Mesendoderm (in vitro differentiated cells): ENCODE data around the gene NCL.

Source experiments
- DNase-seq: peaks from one replicate; pipeline ENCODE4 v3.0.0; 2013
- H2AK5ac ChIP-seq: 2 replicates; pipeline ENCODE4 v1.6.1; 2013; ENCODE audit warnings: low read length, inconsistent platforms
- H2BK120ac ChIP-seq: 2 replicates; pipeline ENCODE4 v1.6.1; 2013; ENCODE audit warnings: low read depth, mild to moderate bottlenecking, low read length, moderate library complexity, mixed read lengths
- H2BK15ac ChIP-seq: replicated peaks from 2 replicates; pipeline ENCODE4 v1.6.1; 2013; ENCODE audit warnings: low read depth, mild to moderate bottlenecking, moderate library complexity
- H2BK5ac ChIP-seq: 2 replicates; pipeline ENCODE4 v1.6.1; 2013; ENCODE audit warnings: low read length, inconsistent platforms
- H3K18ac ChIP-seq: 2 replicates; pipeline ENCODE4 v1.6.1; 2013; ENCODE audit warnings: mild to moderate bottlenecking, low read length, mixed read lengths
- H3K23ac ChIP-seq: one replicate; pipeline ENCODE4 v1.6.1; 2013; ENCODE audit warnings: low read length
- H3K27ac ChIP-seq: 2 replicates; pipeline ENCODE4 v1.5.1; 2013; ENCODE audit warnings: low read depth, mild to moderate bottlenecking, inconsistent platforms, low read length, moderate library complexity
- H3K27me3 ChIP-seq: 2 replicates; pipeline ENCODE4 v1.6.1; 2013; ENCODE audit warnings: low read length, control low read depth, mild to moderate bottlenecking, inconsistent platforms; ENCODE audit not compliant: insufficient read depth, poor library complexity
- H3K36me3 ChIP-seq: 2 replicates; pipeline ENCODE4 v1.6.1; 2013; ENCODE audit warnings: low read length, inconsistent platforms; ENCODE audit not compliant: control insufficient read depth, insufficient read depth
- H3K4ac ChIP-seq: one replicate; pipeline ENCODE4 v1.6.1; 2013; ENCODE audit warnings: low read depth, mild to moderate bottlenecking, low read length, moderate library complexity
- H3K4me1 ChIP-seq: 2 replicates; pipeline ENCODE4 v1.6.1; 2013; ENCODE audit warnings: low read depth, low read length, inconsistent platforms; ENCODE audit not compliant: control insufficient read depth
- H3K4me2 ChIP-seq: 2 replicates; pipeline ENCODE4 v1.6.1; 2013; ENCODE audit warnings: low read length
- H3K4me3 ChIP-seq: 2 replicates; pipeline ENCODE4 v1.5.1; 2013; ENCODE audit warnings: mild to moderate bottlenecking, low read length
- H3K56ac ChIP-seq: one replicate; pipeline ENCODE4 v1.6.1; 2013; ENCODE audit warnings: low read length
- H3K79me1 ChIP-seq: 2 replicates; pipeline ENCODE4 v1.6.1; 2013; ENCODE audit warnings: low read length, inconsistent platforms
- H3K79me2 ChIP-seq: 2 replicates; pipeline ENCODE4 v1.6.1; 2013; ENCODE audit warnings: mild to moderate bottlenecking, low read length; ENCODE audit not compliant: control insufficient read depth, insufficient read depth
- H3K9ac ChIP-seq: 2 replicates; pipeline ENCODE4 v1.6.1; 2013; ENCODE audit warnings: low read length, inconsistent platforms
- H4K5ac ChIP-seq: one replicate; pipeline ENCODE4 v1.6.1; 2013; ENCODE audit warnings: low read length
- H4K8ac ChIP-seq: one replicate; pipeline ENCODE4 v1.6.1; 2013; ENCODE audit warnings: low read depth, mild to moderate bottlenecking, control low read depth, low read length, moderate library complexity
- WGBS: extraction: QIAGEN DNeasy Blood & Tissue Kit; methylation state at CpG from one replicate; pipeline ENCODE4 v1.1.7; 2013; ENCODE audit warnings: low lambda C conversion rate, missing lambda C conversion rate; ENCODE audit not compliant: insufficient coverage; ENCODE audit errors: extremely low coverage; 5-methylcytosine and 5-hydroxymethylcytosine counted together

The NCL gene

GRCh38 chr2:231475965-231476364, 11.7 kb upstream of the NCL start:
- no peaks in the 10 kb centered on the region for H3K4me1 ChIP-seq
- H4K8ac ChIP-seq = no peak overlapping the region
- no peaks in the 10 kb centered on the region for H3K79me2 ChIP-seq
- H2BK120ac ChIP-seq = no peak overlapping the region
- no peak overlapping the region for H4K5ac ChIP-seq
- no peaks in the 10 kb centered on the region for H3K27me3 ChIP-seq
- no peak overlapping the region for H2AK5ac ChIP-seq
- no peaks in the 10 kb centered on the region for H3K36me3 ChIP-seq
- H3K4me2 ChIP-seq = no peak overlapping the region
- H3K18ac ChIP-seq = no peak overlapping the region
- H2BK15ac ChIP-seq = no peak overlapping the region
- no peak for DNase-seq
- H3K9ac ChIP-seq = no peak overlapping the region
- no peaks in the 10 kb centered on the region for H3K79me1 ChIP-seq
- H3K4me3 ChIP-seq = no peak overlapping the region
- H3K56ac ChIP-seq = no peak overlapping the region
- no peak overlapping the region for H3K4ac ChIP-seq
- H3K27ac ChIP-seq = no peak overlapping the region
- no peak overlapping the region for H2BK5ac ChIP-seq
- no CpG with 5 or more reads among the region's 3 CpGs for WGBS
- no peak overlapping the region for H3K23ac ChIP-seq

GRCh38 chr2:231472816-231473215, 8.5 kb upstream of the NCL start:
- Histone ChIP-seq H3K18ac (no peak overlapping the region), H2BK15ac (no peak overlapping the region), H2BK120ac (no peak overlapping the region), H3K9ac (no peak overlapping the region), H3K23ac (no peak overlapping the region), H4K5ac (no peak overlapping the region), H3K4ac (no peak overlapping the region), H3K56ac (no peak overlapping the region), H3K79me1 (no peaks in the 10 kb centered on the region), H2BK5ac (no peak overlapping the region), H3K4me3 (no peak overlapping the region), H3K27ac (no peak overlapping the region), H3K36me3 (no peaks in the 10 kb centered on the region), H3K79me2 (no peaks in the 10 kb centered on the region), H2AK5ac (no peak overlapping the region), H4K8ac (no peak overlapping the region), H3K4me2 (no peak overlapping the region), H3K4me1 (no peaks in the 10 kb centered on the region), H3K27me3 (no peaks in the 10 kb centered on the region)
- DNase-seq = no peak
- no CpG with 5 or more reads among the region's 3 CpGs for WGBS

GRCh38 chr2:231470246-231470900, 6.1 kb upstream of the NCL start:
- H3K56ac ChIP-seq = no peak overlapping the region

GRCh38 chr2:231469583-231469950, 5.3 kb upstream of the NCL start:
- Histone ChIP-seq H2AK5ac (no peak overlapping the region), H4K8ac (no peak overlapping the region), H3K9ac (no peak overlapping the region), H3K4me3 (no peak overlapping the region), H3K36me3 (no peaks in the 10 kb centered on the region), H3K4me2 (no peak overlapping the region), H3K27ac (no peak overlapping the region), H3K56ac (no peak overlapping the region), H3K4me1 (no peaks in the 10 kb centered on the region), H3K27me3 (no peaks in the 10 kb centered on the region), H4K5ac (no peak overlapping the region), H3K23ac (no peak overlapping the region), H3K79me1 (no peaks in the 10 kb centered on the region), H3K18ac (no peak overlapping the region), H2BK15ac (no peak overlapping the region), H2BK120ac (no peak overlapping the region), H3K4ac (no peak overlapping the region), H2BK5ac (no peak overlapping the region), H3K79me2 (no peaks in the 10 kb centered on the region)
- WGBS = no CpG with 5 or more reads among the region's 3 CpGs
- DNase-seq = no peak

More at GRCh38 chr2:231470246-231470900, 6.1 kb upstream of the NCL start:
- no peak overlapping the region for H4K8ac ChIP-seq
- H2BK120ac ChIP-seq = no peak overlapping the region
- no peaks in the 10 kb centered on the region for H3K36me3 ChIP-seq
- no peak overlapping the region for H2AK5ac ChIP-seq
- H3K79me2 ChIP-seq = no peaks in the 10 kb centered on the region
- no peak overlapping the region for H3K9ac ChIP-seq
- H2BK5ac ChIP-seq = no peak overlapping the region
- no peak overlapping the region for H3K4ac ChIP-seq
- H3K27ac ChIP-seq = no peak overlapping the region
- no peaks in the 10 kb centered on the region for H3K4me1 ChIP-seq
- no peak overlapping the region for H2BK15ac ChIP-seq
- no peak overlapping the region for H3K4me2 ChIP-seq
- DNase-seq = no peak
- no peaks in the 10 kb centered on the region for H3K79me1 ChIP-seq
- no peaks in the 10 kb centered on the region for H3K27me3 ChIP-seq
- H3K18ac ChIP-seq = no peak overlapping the region
- no peak overlapping the region for H4K5ac ChIP-seq
- WGBS = no CpG with 5 or more reads among the region's 6 CpGs
- no peak overlapping the region for H3K4me3 ChIP-seq
- peak overlapping the region; percentile 66 for H3K23ac ChIP-seq

GRCh38 chr2:231467613-231468530, 3.6 kb upstream of the NCL start:
- no peak for DNase-seq
- WGBS = no CpG with 5 or more reads among the region's 12 CpGs
- H3K27ac ChIP-seq = no peak overlapping the region
- H3K36me3 ChIP-seq = no peaks in the 10 kb centered on the region
- no peak overlapping the region for H3K9ac ChIP-seq
- no peaks in the 10 kb centered on the region for H3K79me1 ChIP-seq
- H2BK15ac ChIP-seq = no peak overlapping the region
- H4K8ac ChIP-seq = no peak overlapping the region
- H3K79me2 ChIP-seq = peaks cover 14% of the 10 kb centered on the region
- no peak overlapping the region for H3K4ac ChIP-seq
- no peak overlapping the region for H3K4me2 ChIP-seq
- no peak overlapping the region for H2AK5ac ChIP-seq
- no peak overlapping the region for H3K18ac ChIP-seq
- no peak overlapping the region for H3K23ac ChIP-seq
- no peak overlapping the region for H4K5ac ChIP-seq
- no peaks in the 10 kb centered on the region for H3K27me3 ChIP-seq
- H2BK120ac ChIP-seq = no peak overlapping the region
- H2BK5ac ChIP-seq = no peak overlapping the region
- no peak overlapping the region for H3K56ac ChIP-seq
- H3K4me1 ChIP-seq = no peaks in the 10 kb centered on the region
- H3K4me3 ChIP-seq = no peak overlapping the region
